Vagina (tissue), 2 donors: ENCODE measurements around the gene GDPGP1.

Experiments
- POLR2A ChIP-seq, 2 donors: fragments of 450-650 bp; IDR thresholded peaks; one replicate each; pipeline ENCODE4 v1.6.1; 2017; ENCODE audit warnings: antibody characterized with exemption in 2 of 2, mild to moderate bottlenecking in 2 of 2, moderate library complexity in 2 of 2
- POLR2AphosphoS5 ChIP-seq, 2 donors: sonication (generic); formaldehyde crosslinking; IDR thresholded peaks; one replicate each; pipeline ENCODE4 v1.9.0; 2017; ENCODE audit warnings: antibody characterized with exemption in 2 of 2, mild to moderate bottlenecking in 2 of 2, low read depth in 1 of 2; ENCODE audit not compliant: insufficient read depth in 1 of 2
- TF ChIP-seq, protein P1 (sequence below), 3 experiments: fragments of 450-650 bp in 2 of 3; fragments of 200-600 bp in 1 of 3; sonication (generic) in 1 of 3; IDR thresholded peaks; one replicate each; pipeline ENCODE4 v1.5.1; 2017 to 2019; ENCODE audit warnings: antibody characterized with exemption in 3 of 3, mild to moderate bottlenecking in 2 of 3, moderate library complexity in 2 of 3

- TF ChIP-seq, protein P1, sequence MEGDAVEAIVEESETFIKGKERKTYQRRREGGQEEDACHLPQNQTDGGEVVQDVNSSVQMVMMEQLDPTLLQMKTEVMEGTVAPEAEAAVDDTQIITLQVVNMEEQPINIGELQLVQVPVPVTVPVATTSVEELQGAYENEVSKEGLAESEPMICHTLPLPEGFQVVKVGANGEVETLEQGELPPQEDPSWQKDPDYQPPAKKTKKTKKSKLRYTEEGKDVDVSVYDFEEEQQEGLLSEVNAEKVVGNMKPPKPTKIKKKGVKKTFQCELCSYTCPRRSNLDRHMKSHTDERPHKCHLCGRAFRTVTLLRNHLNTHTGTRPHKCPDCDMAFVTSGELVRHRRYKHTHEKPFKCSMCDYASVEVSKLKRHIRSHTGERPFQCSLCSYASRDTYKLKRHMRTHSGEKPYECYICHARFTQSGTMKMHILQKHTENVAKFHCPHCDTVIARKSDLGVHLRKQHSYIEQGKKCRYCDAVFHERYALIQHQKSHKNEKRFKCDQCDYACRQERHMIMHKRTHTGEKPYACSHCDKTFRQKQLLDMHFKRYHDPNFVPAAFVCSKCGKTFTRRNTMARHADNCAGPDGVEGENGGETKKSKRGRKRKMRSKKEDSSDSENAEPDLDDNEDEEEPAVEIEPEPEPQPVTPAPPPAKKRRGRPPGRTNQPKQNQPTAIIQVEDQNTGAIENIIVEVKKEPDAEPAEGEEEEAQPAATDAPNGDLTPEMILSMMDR (IDR thresholded peaks at IDR 0.05) = no peak
- TF ChIP-seq POLR2A (IDR thresholded peaks at IDR 0.05) (no peak), POLR2AphosphoS5 (IDR thresholded peaks at IDR 0.05; ENCODE audit: insufficient read depth in 1 of 2, low read depth in 1 of 2) (no peak)
Observed at GRCh38 chr15:90190606-90191343, 43.2 kb upstream of the GDPGP1 start.
